Panc1 (cell line): ENCODE measurements around the gene CHSY1.

Experiments
- TCF7L2 ChIP-seq: IDR thresholded peaks from 2 replicates; pipeline ENCODE4 v1.6.1; 2011; ENCODE audit warnings: mild to moderate bottlenecking, low read depth, low read length, inconsistent platforms
- TF ChIP-seq, protein P1 (sequence below): fragments of 450-650 bp; IDR thresholded peaks from 2 replicates; pipeline ENCODE4 v1.5.1; 2017; ENCODE audit warnings: mild to moderate bottlenecking

DNA sequence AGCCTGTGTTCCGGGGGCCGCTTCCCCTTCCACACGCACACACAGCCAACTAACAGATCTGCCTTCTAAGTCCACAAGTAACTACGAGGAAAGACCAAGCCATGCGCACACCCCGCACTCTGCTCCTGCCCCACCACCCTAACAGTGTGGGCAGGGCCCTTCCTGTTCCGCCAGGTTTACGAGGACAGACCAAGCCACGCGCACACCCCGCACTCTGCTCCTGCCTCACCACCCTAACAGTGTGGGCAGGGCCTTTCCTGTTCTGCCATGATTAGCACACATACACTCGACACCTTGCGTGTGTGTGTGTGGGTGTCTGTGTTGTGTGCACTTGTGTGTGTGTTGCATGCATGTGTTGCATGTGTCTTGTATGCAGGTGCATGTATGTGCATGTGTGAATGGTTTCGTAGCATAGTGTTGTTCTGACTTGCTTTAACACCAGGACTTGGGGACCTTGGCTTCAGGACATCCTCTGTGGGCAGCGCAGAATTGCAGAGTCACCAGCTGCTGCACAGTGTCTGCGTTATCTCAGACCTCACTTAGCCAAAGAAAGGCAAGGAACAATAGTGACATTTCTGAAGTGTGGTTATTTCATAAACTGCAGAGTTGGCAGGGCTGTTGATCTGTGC lies 114.4 kb downstream of the CHSY1 start:
- TF ChIP-seq, protein P1, sequence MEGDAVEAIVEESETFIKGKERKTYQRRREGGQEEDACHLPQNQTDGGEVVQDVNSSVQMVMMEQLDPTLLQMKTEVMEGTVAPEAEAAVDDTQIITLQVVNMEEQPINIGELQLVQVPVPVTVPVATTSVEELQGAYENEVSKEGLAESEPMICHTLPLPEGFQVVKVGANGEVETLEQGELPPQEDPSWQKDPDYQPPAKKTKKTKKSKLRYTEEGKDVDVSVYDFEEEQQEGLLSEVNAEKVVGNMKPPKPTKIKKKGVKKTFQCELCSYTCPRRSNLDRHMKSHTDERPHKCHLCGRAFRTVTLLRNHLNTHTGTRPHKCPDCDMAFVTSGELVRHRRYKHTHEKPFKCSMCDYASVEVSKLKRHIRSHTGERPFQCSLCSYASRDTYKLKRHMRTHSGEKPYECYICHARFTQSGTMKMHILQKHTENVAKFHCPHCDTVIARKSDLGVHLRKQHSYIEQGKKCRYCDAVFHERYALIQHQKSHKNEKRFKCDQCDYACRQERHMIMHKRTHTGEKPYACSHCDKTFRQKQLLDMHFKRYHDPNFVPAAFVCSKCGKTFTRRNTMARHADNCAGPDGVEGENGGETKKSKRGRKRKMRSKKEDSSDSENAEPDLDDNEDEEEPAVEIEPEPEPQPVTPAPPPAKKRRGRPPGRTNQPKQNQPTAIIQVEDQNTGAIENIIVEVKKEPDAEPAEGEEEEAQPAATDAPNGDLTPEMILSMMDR: no peak
- TF ChIP-seq TCF7L2: no peak
